ENCODE results near the gene MTTP. TPM values are rescaled to one million over a fixed set of nuclear protein-coding genes. Genes with fewer than 3 reads are reported as not detected.

Gene MTTP
- total RNA-seq, 1 donor from 2014 or later = not detected

DNA sequence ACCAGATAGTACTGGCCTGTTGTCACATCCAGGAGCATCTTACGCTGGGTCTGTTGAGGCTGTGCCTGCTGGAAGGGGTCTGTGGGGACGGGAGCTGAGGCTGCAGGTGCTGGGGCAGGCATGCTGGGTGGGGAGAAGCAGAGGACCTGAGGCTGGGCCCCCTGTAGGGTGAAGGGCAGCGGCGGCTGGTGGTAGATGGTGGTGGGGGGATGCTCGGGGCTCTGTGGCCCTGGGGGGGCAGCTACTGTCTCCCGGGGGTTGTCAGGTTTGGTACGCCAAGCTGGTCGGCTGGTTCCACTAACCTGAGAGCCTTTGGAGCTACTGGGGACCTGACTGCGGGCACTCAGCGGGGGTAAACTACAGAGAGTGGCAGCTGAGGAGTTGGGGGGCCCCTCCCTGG, 75.2 kb downstream of the MTTP start:
- no peak overlapping the region for H3K27ac Mint-ChIP-seq (ENCODE audit: unreplicated experiment)
- peaks cover 4% of the 10 kb centered on the region for H3K36me3 Mint-ChIP-seq (ENCODE audit: unreplicated experiment)
- DNase-seq = no peak
- no peak for TF ChIP-seq CTCF (IDR thresholded peaks at IDR 0.05; ENCODE audit: partially characterized antibody, unreplicated experiment)
- peaks cover 7% of the 10 kb centered on the region for H3K27me3 Mint-ChIP-seq (ENCODE audit: unreplicated experiment)
- H3K4me3 Mint-ChIP-seq (ENCODE audit: unreplicated experiment) = no peak overlapping the region
- peaks cover 32% of the 10 kb centered on the region for H3K4me1 Mint-ChIP-seq (ENCODE audit: low read depth, unreplicated experiment)
- peaks cover 8% of the 10 kb centered on the region for H3K9me3 Mint-ChIP-seq (ENCODE audit: unreplicated experiment)

- H3K9me3 Mint-ChIP-seq (ENCODE audit: unreplicated experiment) = peaks cover 7% of the 10 kb centered on the region
- H3K27me3 Mint-ChIP-seq (ENCODE audit: unreplicated experiment) = peaks cover 9% of the 10 kb centered on the region
- H3K4me1 Mint-ChIP-seq (ENCODE audit: low read depth, unreplicated experiment) = peaks cover 22% of the 10 kb centered on the region
- TF ChIP-seq CTCF (IDR thresholded peaks at IDR 0.05; ENCODE audit: partially characterized antibody, unreplicated experiment) = no peak
- peaks cover 4% of the 10 kb centered on the region for H3K36me3 Mint-ChIP-seq (ENCODE audit: unreplicated experiment)
- H3K4me3 Mint-ChIP-seq (ENCODE audit: unreplicated experiment) = no peak overlapping the region
- H3K27ac Mint-ChIP-seq (ENCODE audit: unreplicated experiment) = no peak overlapping the region
- DNase-seq = no peak
Measured at GRCh38 chr4:99651016-99651769, 76.6 kb downstream of the MTTP start.

- DNase-seq = no peak
- no peak overlapping the region for H3K4me3 Mint-ChIP-seq (ENCODE audit: unreplicated experiment)
Measured at GRCh38 chr4:99651811-99652485, 77.3 kb downstream of the MTTP start.

DNA sequence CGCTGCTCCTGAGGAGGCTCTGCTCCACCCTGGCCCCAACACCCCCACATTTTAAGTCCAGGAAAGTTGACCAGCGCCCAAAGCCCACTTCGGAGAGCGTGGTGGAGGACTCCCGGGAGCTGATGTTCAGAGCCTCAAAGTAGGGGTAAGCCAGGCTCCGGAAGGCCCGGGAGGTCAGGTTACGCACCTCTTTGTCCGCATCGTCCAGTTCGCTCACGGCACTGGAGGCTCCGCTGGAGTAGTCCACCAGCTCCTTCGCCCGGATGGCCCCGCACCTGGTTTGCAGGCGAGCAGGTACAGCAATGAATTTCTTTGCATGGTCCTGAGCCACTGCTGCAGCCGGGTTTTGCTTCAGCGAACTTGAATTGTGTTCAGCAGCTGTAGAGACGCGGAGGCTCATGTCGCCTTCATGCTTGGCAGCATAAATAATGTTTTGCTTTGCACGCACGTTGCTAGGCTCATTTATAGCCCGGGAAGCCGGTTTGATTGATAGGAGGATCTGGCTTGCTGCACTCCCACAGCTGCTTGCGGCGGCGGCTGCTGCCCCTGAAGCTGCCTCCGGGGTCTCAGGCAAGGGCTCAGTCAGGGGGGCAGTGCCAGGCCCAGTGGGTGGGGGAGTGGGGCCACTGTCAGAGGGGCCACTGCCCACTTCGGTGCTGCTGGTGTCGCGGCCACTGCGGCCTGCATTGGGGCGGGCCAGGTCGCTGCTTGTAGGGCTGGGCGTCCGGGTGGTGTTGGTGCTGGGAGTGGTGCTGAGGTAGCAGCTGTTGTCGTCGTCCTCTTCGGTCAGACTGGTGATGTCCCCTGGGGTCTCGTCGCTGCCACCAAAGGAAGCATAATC, 78.2 kb downstream of the MTTP start:
- Mint-ChIP-seq H3K4me1 (ENCODE audit: low read depth, unreplicated experiment) (peaks cover 10% of the 10 kb centered on the region), H3K27me3 (ENCODE audit: unreplicated experiment) (peaks cover 6% of the 10 kb centered on the region), H3K36me3 (ENCODE audit: unreplicated experiment) (peaks cover 4% of the 10 kb centered on the region), H3K27ac (ENCODE audit: unreplicated experiment) (no peak overlapping the region), H3K9me3 (ENCODE audit: unreplicated experiment) (peaks cover 4% of the 10 kb centered on the region), H3K4me3 (ENCODE audit: unreplicated experiment) (no peak overlapping the region)
- no peak for DNase-seq
- TF ChIP-seq CTCF (IDR thresholded peaks at IDR 0.05; ENCODE audit: partially characterized antibody, unreplicated experiment) = no peak

More at GRCh38 chr4:99651811-99652485, 77.3 kb downstream of the MTTP start:
- Mint-ChIP-seq H3K27me3 (ENCODE audit: unreplicated experiment) (peaks cover 9% of the 10 kb centered on the region), H3K27ac (ENCODE audit: unreplicated experiment) (no peak overlapping the region), H3K36me3 (ENCODE audit: unreplicated experiment) (peaks cover 4% of the 10 kb centered on the region), H3K4me1 (ENCODE audit: low read depth, unreplicated experiment) (peaks cover 15% of the 10 kb centered on the region), H3K9me3 (ENCODE audit: unreplicated experiment) (peaks cover 7% of the 10 kb centered on the region)
- no peak for TF ChIP-seq CTCF (IDR thresholded peaks at IDR 0.05; ENCODE audit: partially characterized antibody, unreplicated experiment)

Data from glutamatergic neuron (in vitro differentiated cells).